Stimulated activated effector memory CD8-positive, alpha-beta T cell treated with anti-CD3 and anti-CD28 coated beads, Interleukin-12 subunit alpha, Interleukin-12 subunit beta, amount 100 ng/mL, for 72 hours (primary cell): ENCODE measurements around the gene PRDM12.
A peak's percentile ranks its signal among the peaks of the same experiment; 100 is the strongest.

ENCODE experiments used
- ATAC-seq: fragments of 150-1000 bp; cut with Tn5 transposase; 2 replicates; pipeline ENCODE4 v1.10.0; 2021
- DNase-seq, 2 donors: peaks; one replicate each; pipeline ENCODE4 v3.0.0; 2021 to 2022; ENCODE audit warnings: low spot score in 2 of 2
- H3K27ac Mint-ChIP-seq: one replicate; pipeline ENCODE4 v1.8.0; 2022; ENCODE audit warnings: mild to moderate bottlenecking, mixed read lengths
- H3K36me3 Mint-ChIP-seq: one replicate; pipeline ENCODE4 v1.8.0; 2022; ENCODE audit warnings: mild to moderate bottlenecking, mixed read lengths
- H3K4me1 Mint-ChIP-seq: one replicate; pipeline ENCODE4 v1.8.0; 2022; ENCODE audit warnings: mixed read lengths
- H3K4me3 Mint-ChIP-seq: one replicate; pipeline ENCODE4 v1.8.0; 2022; ENCODE audit warnings: mild to moderate bottlenecking, mixed read lengths
- H3K9me3 Mint-ChIP-seq: one replicate; pipeline ENCODE4 v1.8.0; 2022; ENCODE audit warnings: mixed read lengths

The PRDM12 gene

DNA sequence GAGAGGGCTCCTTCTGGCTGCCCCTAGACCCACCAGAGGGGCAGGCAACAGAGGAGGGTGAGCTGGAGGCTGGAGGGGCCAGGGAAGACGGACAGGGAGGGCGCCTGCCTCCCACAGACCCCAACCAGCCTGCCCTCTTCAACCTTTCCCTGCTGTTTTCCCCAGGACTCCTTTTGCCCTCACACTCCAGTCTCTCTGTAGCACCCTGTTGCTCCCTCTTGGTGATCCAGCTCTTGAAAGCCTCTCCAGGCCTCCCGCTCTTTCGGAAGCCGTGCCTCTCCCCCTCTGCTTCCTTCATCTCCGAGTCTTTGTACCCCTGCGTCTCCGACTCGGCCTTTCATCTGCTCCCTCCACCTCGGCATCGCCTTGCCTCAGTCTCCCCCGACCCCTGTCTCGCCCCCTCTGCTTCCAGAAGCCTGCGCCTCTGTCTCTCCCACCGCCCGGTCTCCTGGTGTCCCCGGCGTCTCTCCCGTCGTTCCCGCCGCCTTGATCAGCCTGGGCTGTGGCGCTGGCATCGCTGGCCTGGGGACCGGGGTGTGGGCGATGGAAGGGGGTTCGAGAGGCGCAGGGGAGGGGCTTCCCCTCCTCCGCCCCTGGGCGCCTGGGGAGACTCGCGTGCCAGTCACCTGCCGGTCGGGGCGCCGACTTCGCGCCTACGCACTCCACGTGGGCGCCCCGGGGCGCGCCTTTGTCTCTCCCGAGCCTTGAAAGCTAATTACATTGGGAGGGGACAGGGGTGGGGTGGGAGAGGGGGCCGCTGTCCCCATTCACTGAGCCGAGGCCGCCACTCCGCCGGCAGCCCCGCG, 5.3 kb upstream of the PRDM12 start:
- no peak for DNase-seq
- no peak for ATAC-seq
- peak overlapping the region; percentile 34 for H3K4me3 Mint-ChIP-seq

GRCh38 chr9:130659699-130660248, 4.6 kb upstream of the PRDM12 start:
- Mint-ChIP-seq H3K4me1 (peaks cover 17% of the 10 kb centered on the region), H3K4me3 (peak overlapping the region; percentile 34), H3K36me3 (peaks cover 5% of the 10 kb centered on the region), H3K9me3 (no peaks in the 10 kb centered on the region), H3K27ac (no peak overlapping the region)
- no peak for DNase-seq
- no peak for ATAC-seq

More for the DNA sequence above, 5.3 kb upstream of the PRDM12 start:
- Mint-ChIP-seq H3K9me3 (no peaks in the 10 kb centered on the region), H3K27ac (no peak overlapping the region), H3K4me1 (peaks cover 17% of the 10 kb centered on the region), H3K36me3 (peaks cover 5% of the 10 kb centered on the region)

- H3K4me1 Mint-ChIP-seq, result peaks cover 19% of the 10 kb centered on the region
- H3K9me3 Mint-ChIP-seq, result no peaks in the 10 kb centered on the region
- no peak overlapping the region for H3K27ac Mint-ChIP-seq
- DNase-seq (no peak), ATAC-seq (no peak)
- H3K4me3 Mint-ChIP-seq, result peak overlapping the region; percentile 34
- peaks cover 5% of the 10 kb centered on the region for H3K36me3 Mint-ChIP-seq
Observed at GRCh38 chr9:130660326-130660682, 4.1 kb upstream of the PRDM12 start.

GRCh38 chr9:130660683-130661450, 3.5 kb upstream of the PRDM12 start:
- ATAC-seq (no peak), DNase-seq (no peak)
- Mint-ChIP-seq H3K27ac (no peak overlapping the region), H3K9me3 (no peaks in the 10 kb centered on the region), H3K4me3 (peak overlapping the region; percentile 16), H3K4me1 (peaks cover 23% of the 10 kb centered on the region), H3K36me3 (peaks cover 5% of the 10 kb centered on the region)

- Mint-ChIP-seq H3K36me3 (peaks cover 5% of the 10 kb centered on the region), H3K27ac (no peak overlapping the region), H3K9me3 (no peaks in the 10 kb centered on the region), H3K4me3 (peak overlapping the region; percentile 16), H3K4me1 (peaks cover 23% of the 10 kb centered on the region)
- no peak for ATAC-seq
- DNase-seq, result no peak
Observed at GRCh38 chr9:130661451-130662098, 2.8 kb upstream of the PRDM12 start.

- peak overlapping the region; percentile 50 for H3K4me3 Mint-ChIP-seq
Observed at GRCh38 chr9:130662099-130662969, 2.1 kb upstream of the PRDM12 start.

DNA sequence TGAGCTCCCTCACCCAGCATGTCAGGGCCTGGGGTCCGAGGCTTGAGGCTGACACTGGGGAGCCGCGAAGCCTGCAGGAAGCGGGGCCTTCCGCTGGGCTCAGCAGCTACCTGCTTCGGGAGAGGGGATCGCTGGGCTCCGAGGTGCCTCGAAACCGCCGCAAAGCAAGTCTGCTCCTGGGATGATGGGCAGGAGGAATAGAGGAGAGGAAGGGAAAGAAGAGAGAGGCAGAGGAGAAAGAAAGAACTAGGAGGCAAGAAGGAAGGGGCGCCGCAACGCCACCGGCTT, 1.5 kb upstream of the PRDM12 start:
- H3K9me3 Mint-ChIP-seq, result no peaks in the 10 kb centered on the region
- peak overlapping the region; percentile 50 for H3K4me3 Mint-ChIP-seq
- DNase-seq (no peak), ATAC-seq (no peak)
- peak overlapping the region; percentile 44 for H3K27ac Mint-ChIP-seq
- peaks cover 5% of the 10 kb centered on the region for H3K36me3 Mint-ChIP-seq
- peaks cover 23% of the 10 kb centered on the region for H3K4me1 Mint-ChIP-seq

More at GRCh38 chr9:130662099-130662969, 2.1 kb upstream of the PRDM12 start:
- no peaks in the 10 kb centered on the region for H3K9me3 Mint-ChIP-seq
- peaks cover 5% of the 10 kb centered on the region for H3K36me3 Mint-ChIP-seq
- H3K27ac Mint-ChIP-seq, result peak overlapping the region; percentile 44
- DNase-seq (no peak), ATAC-seq (no peak)
- H3K4me1 Mint-ChIP-seq, result peaks cover 23% of the 10 kb centered on the region

DNA sequence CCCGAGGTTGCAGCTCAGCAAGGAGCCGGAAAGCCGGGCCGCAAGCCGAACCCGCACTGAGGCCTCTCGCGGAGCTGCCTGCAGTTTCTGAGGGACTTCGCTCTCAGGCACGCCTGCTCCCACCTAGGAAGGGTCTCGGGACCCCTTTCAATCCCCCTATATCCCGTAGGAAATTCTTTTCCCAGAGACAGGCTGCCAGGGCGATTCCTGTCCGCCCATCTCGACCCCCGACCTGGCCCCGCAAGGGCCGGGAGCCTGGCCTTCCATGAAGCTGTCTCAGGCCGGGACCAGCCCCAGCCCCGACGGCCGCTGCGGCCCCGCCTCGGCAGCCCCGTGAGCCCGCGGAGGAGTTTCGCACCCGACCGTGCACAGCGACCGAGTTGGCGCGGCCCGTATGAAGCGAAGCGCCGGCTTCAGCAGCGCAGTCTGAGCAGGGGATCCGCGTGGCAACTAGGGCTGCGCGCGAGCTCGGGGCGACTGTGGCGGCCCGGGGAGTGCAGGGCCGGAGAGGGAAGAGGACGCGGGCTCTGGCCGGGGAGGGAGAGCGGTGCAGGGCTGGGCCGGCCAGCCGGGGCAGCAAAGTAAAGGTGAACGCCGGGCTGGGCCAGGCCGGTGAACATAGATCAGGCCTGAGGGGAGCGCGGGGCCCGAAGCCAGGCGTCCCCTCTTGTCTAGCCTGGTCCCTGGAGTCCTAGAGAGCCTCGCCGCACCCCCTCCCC, 977 bp upstream of the PRDM12 start:
- H3K9me3 Mint-ChIP-seq, result no peaks in the 10 kb centered on the region
- H3K36me3 Mint-ChIP-seq, result peaks cover 3% of the 10 kb centered on the region
- DNase-seq (no peak), ATAC-seq (peak; percentile 55)
- peak overlapping the region; percentile 50 for H3K4me3 Mint-ChIP-seq
- peak overlapping the region; percentile 44 for H3K27ac Mint-ChIP-seq
- peaks cover 23% of the 10 kb centered on the region for H3K4me1 Mint-ChIP-seq

- ATAC-seq, result no peak
- DNase-seq, result no peak
- peaks cover 23% of the 10 kb centered on the region for H3K4me1 Mint-ChIP-seq
- H3K4me3 Mint-ChIP-seq, result peak overlapping the region; percentile 50
- H3K9me3 Mint-ChIP-seq, result no peaks in the 10 kb centered on the region
- no peaks in the 10 kb centered on the region for H3K36me3 Mint-ChIP-seq
- H3K27ac Mint-ChIP-seq, result no peak overlapping the region
Observed at GRCh38 chr9:130663977-130664250, 480 bp upstream of the PRDM12 start.

DNA sequence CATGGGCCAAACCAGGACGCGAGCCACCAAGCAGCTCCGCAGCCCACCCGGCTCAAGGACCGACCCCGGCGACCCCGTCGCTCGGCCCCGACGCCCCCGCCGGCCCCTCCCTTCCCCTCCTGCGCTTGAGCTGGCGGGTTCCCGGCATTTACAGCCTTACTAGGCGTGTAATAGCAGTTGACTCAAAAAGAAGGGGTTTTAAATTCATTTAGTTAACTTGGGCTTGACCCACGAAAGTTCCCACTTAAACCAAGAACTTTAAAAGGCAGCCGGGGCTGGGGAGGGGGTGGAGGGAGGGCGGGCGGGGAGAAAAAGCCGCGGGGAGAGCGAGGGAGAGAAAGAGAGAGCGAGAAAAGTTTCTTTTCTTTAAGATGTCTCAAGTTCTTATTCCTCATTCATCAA, 636 bp downstream of the PRDM12 start:
- H3K4me3 Mint-ChIP-seq, result peak overlapping the region; percentile 11
- DNase-seq, result no peak
- H3K9me3 Mint-ChIP-seq, result no peaks in the 10 kb centered on the region
- H3K36me3 Mint-ChIP-seq, result no peaks in the 10 kb centered on the region
- H3K4me1 Mint-ChIP-seq, result peaks cover 23% of the 10 kb centered on the region
- no peak overlapping the region for H3K27ac Mint-ChIP-seq
- no peak for ATAC-seq

- H3K4me3 Mint-ChIP-seq, result peak overlapping the region; percentile 11
- no peak for ATAC-seq
- H3K27ac Mint-ChIP-seq, result no peak overlapping the region
- H3K36me3 Mint-ChIP-seq, result no peaks in the 10 kb centered on the region
- H3K4me1 Mint-ChIP-seq, result peaks cover 23% of the 10 kb centered on the region
- no peak for DNase-seq
- H3K9me3 Mint-ChIP-seq, result no peaks in the 10 kb centered on the region
Observed at GRCh38 chr9:130665431-130666392, 1.3 kb downstream of the PRDM12 start.

DNA sequence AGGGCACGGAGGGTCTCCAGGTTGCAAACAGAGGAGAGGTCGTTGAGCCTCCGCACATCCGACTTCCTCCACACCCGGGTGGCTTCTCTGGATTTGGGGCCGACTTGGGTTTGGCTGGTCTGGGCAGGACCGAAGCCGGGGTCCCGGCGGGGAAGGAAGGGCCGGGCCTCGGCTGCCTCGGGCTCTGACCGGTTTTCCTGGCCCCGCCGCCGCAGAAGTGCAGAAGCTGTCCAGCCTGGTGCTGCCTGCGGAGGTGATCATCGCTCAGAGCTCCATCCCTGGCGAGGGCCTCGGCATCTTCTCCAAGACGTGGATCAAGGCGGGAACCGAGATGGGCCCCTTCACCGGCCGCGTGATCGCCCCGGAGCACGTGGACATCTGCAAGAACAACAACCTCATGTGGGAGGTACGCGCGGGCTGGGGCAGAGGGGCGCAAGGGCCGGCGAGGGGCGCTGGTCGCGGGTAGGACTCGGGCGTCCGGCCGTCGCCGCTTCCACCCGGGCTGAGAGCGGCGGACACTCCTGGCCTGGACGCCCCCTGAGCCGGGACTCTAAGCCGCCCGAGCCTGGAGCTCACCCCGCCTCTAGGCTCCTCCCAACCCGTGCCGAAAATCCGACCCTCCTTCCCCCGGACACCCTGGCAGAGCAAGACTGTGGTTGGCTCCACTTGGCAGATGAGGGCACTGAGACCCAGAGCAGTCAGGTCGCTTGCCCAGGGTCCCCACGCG, 2.2 kb downstream of the PRDM12 start:
- DNase-seq (no peak), ATAC-seq (no peak)
- Mint-ChIP-seq H3K4me1 (peaks cover 22% of the 10 kb centered on the region), H3K36me3 (no peaks in the 10 kb centered on the region), H3K4me3 (no peak overlapping the region), H3K27ac (no peak overlapping the region), H3K9me3 (no peaks in the 10 kb centered on the region)

- Mint-ChIP-seq H3K4me1 (peaks cover 17% of the 10 kb centered on the region), H3K4me3 (no peak overlapping the region), H3K9me3 (no peaks in the 10 kb centered on the region), H3K27ac (no peak overlapping the region), H3K36me3 (no peaks in the 10 kb centered on the region)
- ATAC-seq, result peak; percentile 24
- DNase-seq, result no peak
Observed at GRCh38 chr9:130667120-130667435, 2.7 kb downstream of the PRDM12 start.
